Smooth muscle cell (in vitro differentiated cells): Measurements from ENCODE around the gene MAP7. TPM values are rescaled to one million over a fixed set of nuclear protein-coding genes. Genes with fewer than 3 reads are reported as not detected.
"Not testable (repeated sequence)": the region's sequence is repeated elsewhere in the genome, so short reads cannot be mapped to it uniquely, and the experiment has no call there.

Experiments used
- DNase-seq: peaks from one replicate; lab custom pipeline; 2025; ENCODE audit not compliant: unreplicated experiment; lab: John Stamatoyannopoulos, UW
- H2AFZ ChIP-seq: fragments of 200-600 bp; sonication (generic); 2 replicates; pipeline ENCODE4 v1.6.0; 2016; ENCODE audit warnings: antibody characterized with exemption, low read depth, mild to moderate bottlenecking
- H3F3A ChIP-seq: fragments of 200-600 bp; sonication (generic); 2 replicates; pipeline ENCODE4 v1.6.0; 2017; ENCODE audit warnings: antibody characterized with exemption, low read depth
- H3K27ac ChIP-seq: fragments of 200-600 bp; sonication (generic); 2 replicates; pipeline ENCODE4 v1.5.1; 2016; ENCODE audit warnings: low read depth, mild to moderate bottlenecking
- H3K27me3 ChIP-seq: fragments of 200-600 bp; sonication (generic); 2 replicates; pipeline ENCODE4 v1.6.1; 2016; ENCODE audit warnings: low read depth, mild to moderate bottlenecking
- H3K36me3 ChIP-seq: fragments of 200-600 bp; sonication (generic); 2 replicates; pipeline ENCODE4 v1.5.1; 2016; ENCODE audit warnings: low read depth
- H3K4me1 ChIP-seq: fragments of 200-600 bp; sonication (generic); 2 replicates; pipeline ENCODE4 v1.5.1; 2016; ENCODE audit warnings: low read depth
- H3K4me2 ChIP-seq: fragments of 200-600 bp; sonication (generic); 2 replicates; pipeline ENCODE4 v1.6.0; 2016; ENCODE audit warnings: mild to moderate bottlenecking
- H3K4me3 ChIP-seq: fragments of 200-600 bp; sonication (generic); 2 replicates; pipeline ENCODE4 v1.5.1; 2016; ENCODE audit warnings: mild to moderate bottlenecking
- H3K79me2 ChIP-seq: fragments of 200-600 bp; sonication (generic); 2 replicates; pipeline ENCODE4 v1.6.0; 2016; ENCODE audit warnings: low read depth, mild to moderate bottlenecking
- H3K9ac ChIP-seq: fragments of 200-600 bp; sonication (generic); 2 replicates; pipeline ENCODE4 v1.6.0; 2016; ENCODE audit warnings: low read depth
- H3K9me3 ChIP-seq: fragments of 200-600 bp; sonication (generic); replicated peaks from 2 replicates; pipeline ENCODE4 v1.5.1; 2016; ENCODE audit warnings: low read depth
- H4K20me1 ChIP-seq: fragments of 200-600 bp; sonication (generic); 2 replicates; pipeline ENCODE4 v1.6.0; 2016; ENCODE audit warnings: low read depth
- CTCF ChIP-seq: fragments of 200-600 bp; sonication (generic); IDR thresholded peaks from 2 replicates; pipeline ENCODE4 v1.5.1; 2017; ENCODE audit warnings: borderline replicate concordance, mild to moderate bottlenecking, antibody characterized with exemption; ENCODE audit not compliant: insufficient read depth, poor library complexity, severe bottlenecking
- WGBS: methylation state at CpG from one replicate; pipeline ENCODE4 v1.1.7; 2016; ENCODE audit warnings: low lambda C conversion rate; 5-methylcytosine and 5-hydroxymethylcytosine counted together
- polyA plus RNA-seq: library from polyadenylated mRNA; unstranded; fragments of >200 nt; fragmentation: Nextera tagmentation; extraction: Ambion mirVana; gene quantifications from 2 replicates; pipeline ENCODE4 v1.2.1, GENCODE V29; 2016
- total RNA-seq: library from RNA; depleted of rRNA; stranded (reverse); fragments of >200 nt; gene quantifications from 2 replicates; pipeline ENCODE4 v1.2.3, GENCODE V29; 2014

The MAP7 gene
- total and polyA plus RNA-seq, 2 experiments from 2014 or later: 1.6 to 8.2 TPM

DNA sequence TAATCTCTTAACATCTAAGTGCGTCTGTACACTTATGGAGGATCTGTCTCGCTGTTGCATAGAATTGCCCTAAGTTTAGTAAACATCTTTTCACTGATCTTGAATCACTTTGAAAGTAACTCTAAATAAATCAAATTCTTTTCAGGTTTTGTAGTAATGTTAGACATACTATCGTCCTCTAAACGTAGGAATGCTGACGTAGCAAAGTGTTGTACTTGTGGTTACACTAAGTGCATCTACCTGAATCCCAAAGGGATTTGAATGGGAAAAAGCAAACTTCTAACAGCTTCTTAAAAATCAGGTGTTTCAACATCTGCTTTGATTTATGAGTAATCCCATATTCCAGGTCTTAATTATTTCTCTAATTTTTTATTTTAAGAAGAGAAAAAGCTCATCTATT, 49.8 kb downstream of the MAP7 start:
- H2AFZ ChIP-seq: no peak overlapping the region
- WGBS: 88% methylated on average over 5 of the region's 5 CpGs
- no peak overlapping the region for H3K9ac ChIP-seq
- no peaks in the 10 kb centered on the region for H3F3A ChIP-seq
- TF ChIP-seq CTCF: no peak
- no peak for DNase-seq
- H3K79me2 ChIP-seq: no peaks in the 10 kb centered on the region
- no peaks in the 10 kb centered on the region for H3K36me3 ChIP-seq
- no peaks in the 10 kb centered on the region for H4K20me1 ChIP-seq
- H3K27ac ChIP-seq: no peak overlapping the region
- H3K9me3 ChIP-seq: no peaks in the 10 kb centered on the region
- no peaks in the 10 kb centered on the region for H3K27me3 ChIP-seq
- H3K4me3 ChIP-seq: no peak overlapping the region
- peaks cover 8% of the 10 kb centered on the region for H3K4me1 ChIP-seq
- no peak overlapping the region for H3K4me2 ChIP-seq

- Histone ChIP-seq H3K9me3 (no peaks in the 10 kb centered on the region), H3K27me3 (no peaks in the 10 kb centered on the region), H3K4me1 (peaks cover 8% of the 10 kb centered on the region), H3K9ac (no peak overlapping the region), H3K4me2 (no peak overlapping the region), H3K79me2 (no peaks in the 10 kb centered on the region), H2AFZ (no peak overlapping the region), H3K27ac (no peak overlapping the region), H3K4me3 (no peak overlapping the region), H4K20me1 (no peaks in the 10 kb centered on the region), H3K36me3 (no peaks in the 10 kb centered on the region), H3F3A (no peaks in the 10 kb centered on the region)
- no peak for TF ChIP-seq CTCF
- WGBS: 45% methylated on average over 3 of the region's 3 CpGs
- no peak for DNase-seq
Observed at GRCh38 chr6:136499370-136499769, 50.9 kb downstream of the MAP7 start.

DNA sequence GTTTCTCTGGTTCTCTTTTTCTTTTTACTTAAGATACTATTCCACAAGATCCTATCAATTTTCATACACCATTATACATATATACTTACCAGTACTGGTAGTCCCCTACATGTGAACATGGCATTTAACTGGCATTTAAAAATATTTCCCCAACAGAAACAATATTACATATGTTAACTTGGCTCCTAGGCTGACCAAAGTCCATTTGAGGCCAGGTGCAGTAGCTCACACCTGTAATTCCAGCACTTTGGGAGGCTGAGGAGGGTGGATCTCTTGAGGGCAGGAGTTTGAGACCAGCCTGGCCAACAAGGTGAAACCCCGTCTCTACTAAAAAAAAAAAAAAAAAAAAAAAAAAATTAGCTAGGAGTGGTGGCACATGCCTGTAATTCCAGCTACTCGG, 53.8 kb downstream of the MAP7 start:
- not testable (repeated sequence) for H2AFZ ChIP-seq, DNase-seq, H3K4me3 ChIP-seq, H3K27ac ChIP-seq, H3K36me3 ChIP-seq, H3F3A ChIP-seq, H3K9ac ChIP-seq, H3K4me2 ChIP-seq, H3K79me2 ChIP-seq, H3K27me3 ChIP-seq, H4K20me1 ChIP-seq, H3K9me3 ChIP-seq, H3K4me1 ChIP-seq
- WGBS: 85% methylated on average over 2 of the region's 2 CpGs

- no peak for TF ChIP-seq CTCF
- Histone ChIP-seq H3K4me3 (no peak overlapping the region), H3K79me2 (no peaks in the 10 kb centered on the region)
Observed at GRCh38 chr6:136494710-136495109, 55.5 kb downstream of the MAP7 start.

More at GRCh38 chr6:136494710-136495109, 55.5 kb downstream of the MAP7 start:
- Histone ChIP-seq H3K36me3 (no peaks in the 10 kb centered on the region), H3K4me2 (no peak overlapping the region), H3K9ac (no peak overlapping the region), H3K9me3 (no peaks in the 10 kb centered on the region), H2AFZ (no peak overlapping the region), H4K20me1 (no peaks in the 10 kb centered on the region), H3K27ac (no peak overlapping the region), H3F3A (no peaks in the 10 kb centered on the region), H3K27me3 (no peaks in the 10 kb centered on the region), H3K4me1 (no peaks in the 10 kb centered on the region)
- 100% methylated on average over 1 of the region's 1 CpG for WGBS
- DNase-seq: no peak
